22Rv1 (cell line): Measurements from ENCODE around the gene ALDH2.

ENCODE experiments used
- H3K27ac ChIP-seq: fragments of 450-650 bp; 2 replicates; pipeline ENCODE4 v1.5.1; 2017
- ZFX ChIP-seq: fragments of 450-650 bp; IDR thresholded peaks from 2 replicates; pipeline ENCODE4 v1.6.1; 2017; ENCODE audit warnings: antibody characterized with exemption, borderline replicate concordance
- TF ChIP-seq, protein P1 (sequence below): fragments of 450-650 bp; IDR thresholded peaks from 2 replicates; pipeline ENCODE4 v1.5.1; 2017; ENCODE audit warnings: mild to moderate bottlenecking

ALDH2 gene

DNA sequence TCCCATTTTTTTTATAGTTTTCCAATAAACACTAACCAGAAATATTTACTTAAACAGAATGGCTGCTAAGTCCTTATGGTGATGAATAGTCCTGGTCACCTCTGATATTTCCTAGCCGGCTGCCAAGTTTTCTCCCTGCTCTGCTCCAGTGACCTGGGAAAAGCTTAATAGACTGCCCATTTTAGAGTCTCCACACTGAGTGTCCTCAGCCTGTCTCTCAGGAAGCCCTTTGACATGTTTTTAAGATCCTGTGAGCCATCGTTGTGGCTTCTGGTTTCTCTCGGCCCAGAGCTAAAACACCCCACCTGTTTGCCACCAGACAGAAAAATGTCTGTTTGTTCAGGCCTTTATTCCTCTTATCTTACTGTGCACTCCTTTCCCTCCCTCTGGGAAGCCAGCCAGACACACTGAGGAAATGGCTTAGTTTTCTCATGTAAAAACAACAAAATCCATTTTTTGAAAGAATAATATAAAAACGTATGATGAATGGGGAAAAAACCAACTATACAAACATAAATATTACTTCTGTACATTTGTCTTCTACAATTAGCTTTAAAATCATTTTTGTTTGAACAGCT is 25.4 kb upstream of the ALDH2 start:
- TF ChIP-seq, protein P1, sequence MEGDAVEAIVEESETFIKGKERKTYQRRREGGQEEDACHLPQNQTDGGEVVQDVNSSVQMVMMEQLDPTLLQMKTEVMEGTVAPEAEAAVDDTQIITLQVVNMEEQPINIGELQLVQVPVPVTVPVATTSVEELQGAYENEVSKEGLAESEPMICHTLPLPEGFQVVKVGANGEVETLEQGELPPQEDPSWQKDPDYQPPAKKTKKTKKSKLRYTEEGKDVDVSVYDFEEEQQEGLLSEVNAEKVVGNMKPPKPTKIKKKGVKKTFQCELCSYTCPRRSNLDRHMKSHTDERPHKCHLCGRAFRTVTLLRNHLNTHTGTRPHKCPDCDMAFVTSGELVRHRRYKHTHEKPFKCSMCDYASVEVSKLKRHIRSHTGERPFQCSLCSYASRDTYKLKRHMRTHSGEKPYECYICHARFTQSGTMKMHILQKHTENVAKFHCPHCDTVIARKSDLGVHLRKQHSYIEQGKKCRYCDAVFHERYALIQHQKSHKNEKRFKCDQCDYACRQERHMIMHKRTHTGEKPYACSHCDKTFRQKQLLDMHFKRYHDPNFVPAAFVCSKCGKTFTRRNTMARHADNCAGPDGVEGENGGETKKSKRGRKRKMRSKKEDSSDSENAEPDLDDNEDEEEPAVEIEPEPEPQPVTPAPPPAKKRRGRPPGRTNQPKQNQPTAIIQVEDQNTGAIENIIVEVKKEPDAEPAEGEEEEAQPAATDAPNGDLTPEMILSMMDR, result no peak
- no peak for TF ChIP-seq ZFX

DNA sequence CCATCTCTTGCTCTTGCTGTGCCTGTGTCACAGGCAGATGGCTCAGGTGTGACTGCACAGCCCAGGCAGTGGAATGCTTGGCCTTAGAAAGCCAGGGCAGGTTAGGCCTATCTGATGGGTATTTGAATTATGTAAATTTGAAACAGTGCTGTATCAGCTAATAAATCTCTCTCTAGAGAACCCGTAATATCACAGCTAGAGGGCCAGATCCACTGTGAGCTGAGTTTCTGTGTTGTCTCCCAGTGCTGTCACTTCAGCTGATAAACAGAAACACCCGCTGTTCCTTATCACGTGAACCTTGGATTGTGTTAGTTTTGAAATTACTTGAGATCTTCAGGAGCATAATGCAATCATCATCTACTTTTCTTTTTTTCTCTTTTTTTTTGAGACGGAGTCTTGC is 21.5 kb upstream of the ALDH2 start:
- TF ChIP-seq, protein P1, result no peak
- no peak for TF ChIP-seq ZFX
- H3K27ac ChIP-seq, result no peak overlapping the region

More for the DNA sequence above, 25.4 kb upstream of the ALDH2 start:
- no peak overlapping the region for H3K27ac ChIP-seq

DNA sequence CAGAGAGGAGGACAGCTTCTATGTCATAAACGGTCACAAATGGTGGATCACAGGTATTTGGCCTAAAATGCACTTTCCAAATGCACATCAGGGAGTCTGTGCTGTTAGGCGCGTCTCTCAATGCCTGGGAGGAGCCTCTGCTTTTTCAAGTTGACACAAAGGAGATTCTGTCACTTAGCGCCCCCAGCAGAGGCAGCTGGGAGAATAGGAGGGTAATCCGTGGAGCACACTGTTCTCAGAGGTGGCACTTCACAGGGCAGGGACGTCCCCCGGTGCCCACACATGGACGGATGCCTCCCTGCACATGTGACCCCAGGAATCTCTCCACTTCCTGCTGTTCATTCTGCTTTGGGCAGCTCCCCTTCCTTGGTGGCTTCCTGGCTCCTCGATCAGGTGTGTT is 19.4 kb upstream of the ALDH2 start:
- TF ChIP-seq, protein P1, result no peak
- TF ChIP-seq ZFX, result no peak
- H3K27ac ChIP-seq, result no peak overlapping the region

DNA sequence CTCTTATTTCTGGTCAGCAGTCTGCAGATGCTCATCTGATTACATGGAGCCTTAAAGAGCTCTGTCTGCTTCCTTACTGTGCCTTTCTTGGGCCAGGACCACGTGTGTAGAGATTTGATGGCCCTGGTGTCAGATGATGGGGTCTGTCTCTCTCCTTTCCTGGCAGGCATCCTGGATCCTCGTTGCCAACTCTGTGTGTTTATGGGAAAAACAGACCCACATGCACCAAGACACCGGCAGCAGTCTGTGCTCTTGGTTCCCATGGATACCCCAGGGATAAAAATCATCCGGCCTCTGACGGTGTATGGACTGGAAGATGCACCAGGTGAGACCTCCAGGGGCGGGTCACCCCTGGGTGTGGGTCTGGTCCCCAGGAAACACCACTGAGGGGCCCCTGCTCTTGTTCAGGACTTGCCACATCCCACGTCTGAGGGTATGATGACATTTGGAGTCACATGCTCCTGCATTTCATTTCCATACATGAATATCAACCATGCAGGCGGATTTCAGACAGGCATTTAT is 18.5 kb upstream of the ALDH2 start:
- TF ChIP-seq, protein P1, result no peak
- no peak for TF ChIP-seq ZFX
- H3K27ac ChIP-seq, result no peak overlapping the region

DNA sequence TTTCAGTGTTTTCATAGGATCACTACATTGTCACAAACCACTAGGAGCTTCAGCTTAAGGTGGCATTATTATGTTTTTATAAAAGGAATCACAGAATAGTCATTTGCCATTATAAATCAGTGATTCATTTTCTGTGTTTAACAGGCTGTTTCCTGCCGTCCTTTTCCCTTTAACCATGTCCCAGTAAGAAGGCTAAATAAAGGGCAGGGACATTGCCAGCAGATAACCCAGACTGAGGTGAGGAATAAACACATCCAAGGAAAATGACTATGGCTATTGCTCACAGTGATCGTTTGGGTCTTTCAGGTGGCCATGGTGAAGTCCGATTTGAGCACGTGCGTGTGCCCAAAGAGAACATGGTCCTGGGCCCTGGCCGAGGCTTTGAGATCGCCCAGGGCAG is 17.9 kb upstream of the ALDH2 start:
- no peak for TF ChIP-seq ZFX
- TF ChIP-seq, protein P1, result no peak
- H3K27ac ChIP-seq, result no peak overlapping the region

DNA sequence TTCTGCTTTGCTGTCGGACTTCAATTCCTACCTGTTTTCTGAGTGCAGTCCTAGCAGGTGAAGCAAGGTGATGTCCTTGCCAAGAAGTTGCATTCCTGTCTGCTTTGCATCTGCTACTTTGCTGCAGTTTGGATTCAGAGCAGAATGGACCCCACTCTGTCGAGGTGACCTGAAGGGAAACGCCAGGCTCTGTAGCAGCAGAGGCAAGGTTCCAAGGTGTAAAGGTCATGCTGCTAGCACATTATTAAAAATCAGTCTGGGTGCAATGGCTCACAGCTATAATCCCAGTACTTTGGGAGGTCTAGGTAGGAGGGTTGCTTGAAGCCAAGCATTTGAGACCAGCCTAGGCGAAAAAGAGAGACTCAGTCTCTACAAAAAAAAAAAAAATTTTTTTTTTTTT is 17.3 kb upstream of the ALDH2 start:
- H3K27ac ChIP-seq, result no peak overlapping the region
- no peak for TF ChIP-seq ZFX
- TF ChIP-seq, protein P1, result no peak

DNA sequence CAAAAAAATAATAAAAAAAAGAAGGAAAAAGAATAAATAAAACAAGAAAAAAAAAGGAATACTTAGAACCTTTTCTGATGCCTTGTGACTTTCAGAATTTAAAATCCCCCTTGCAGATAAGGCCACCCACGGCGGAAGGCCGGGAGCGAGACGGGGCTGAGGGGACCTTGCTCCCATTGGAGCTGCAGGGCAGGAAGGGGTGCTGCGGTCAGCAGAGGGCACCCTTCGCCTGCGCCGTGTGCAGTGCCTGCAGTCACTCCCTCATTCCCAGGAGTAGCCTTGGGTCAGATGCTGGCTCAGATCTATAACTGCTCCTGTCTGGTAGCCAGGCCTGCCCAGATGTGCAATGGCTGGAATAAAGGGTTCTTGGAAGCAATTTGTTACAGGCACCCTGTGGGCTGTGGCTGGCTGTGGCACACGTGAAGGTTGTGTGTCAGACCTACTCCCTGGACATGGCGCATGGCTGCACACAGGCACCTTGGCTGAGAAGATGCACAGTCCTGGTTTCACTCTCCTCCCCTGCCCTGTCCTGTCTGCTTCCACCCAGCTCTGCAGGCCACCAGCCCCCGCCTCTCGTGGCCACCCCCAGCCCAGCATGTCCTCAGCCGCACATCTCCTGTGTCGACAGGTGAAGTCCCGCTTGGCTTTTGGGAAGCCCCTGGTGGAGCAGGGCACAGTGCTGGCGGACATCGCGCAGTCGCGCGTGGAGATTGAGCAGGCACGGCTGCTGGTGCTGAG is 13.4 kb upstream of the ALDH2 start:
- H3K27ac ChIP-seq, result no peak overlapping the region
- TF ChIP-seq ZFX, result no peak
- TF ChIP-seq, protein P1, result peak; percentile 89
